IMR-90 (cell line): ENCODE data around the gene PPP3CA. TPM values are rescaled to one million over a fixed set of nuclear protein-coding genes. Genes with fewer than 3 reads are reported as not detected.
A peak's percentile ranks its signal among the peaks of the same experiment; 100 is the strongest.

Experiments
- ATAC-seq: fragments of 200-7000 bp; cut with Tn5 transposase; 2 replicates; pipeline ENCODE4 v1.9.1; 2020; ENCODE audit warnings: low read depth, mild to moderate bottlenecking, moderate library complexity
- BruUV-seq: library from RNA; stranded (reverse); fragments of 400-500 nt; replicated peaks from 2 replicates; lab custom pipeline; 2021; lab: Mats Ljungman, UMichigan
- CTCF ChIA-PET: fragments of 300-600 bp; formaldehyde crosslinking; extraction: SDS; loops from one replicate; lab custom pipeline; 2021; ENCODE audit warnings: antibody characterized with exemption; lab: Yijun Ruan, JAX
- POLR2A ChIA-PET: fragments of 300-600 bp; sonication (Branson Sonifier 250); formaldehyde crosslinking; loops from one replicate; lab custom pipeline; 2022; ENCODE audit warnings: antibody characterized with exemption; ENCODE audit not compliant: unreplicated experiment; lab: Charles Lee
- DNase-seq: peaks from one replicate; pipeline ENCODE4 v3.0.0; 2013
- H2AFZ ChIP-seq: replicated peaks from 2 replicates; pipeline ENCODE3; 2013; ENCODE audit warnings: low read length, mild to moderate bottlenecking; ENCODE audit not compliant: poor library complexity
- H2AK5ac ChIP-seq: 2 replicates; pipeline ENCODE4 v1.6.1; 2013; ENCODE audit warnings: low read depth, low read length, inconsistent platforms
- H2AK9ac ChIP-seq: replicated peaks from 2 replicates; pipeline ENCODE3; 2013; ENCODE audit warnings: mild to moderate bottlenecking, low read depth, low read length, moderate library complexity; ENCODE audit not compliant: poor library complexity
- H2BK120ac ChIP-seq: 2 replicates; pipeline ENCODE4 v1.6.1; 2013; ENCODE audit warnings: low read depth, low read length, inconsistent platforms
- H2BK15ac ChIP-seq: 3 replicates; pipeline ENCODE4 v1.6.1; 2013; ENCODE audit warnings: low read depth, low read length, inconsistent platforms
- H2BK20ac ChIP-seq: 2 replicates; pipeline ENCODE4 v1.6.1; 2013; ENCODE audit warnings: low read depth, mild to moderate bottlenecking, inconsistent platforms, low read length, moderate library complexity
- H2BK5ac ChIP-seq: 2 replicates; pipeline ENCODE4 v1.6.1; 2013; ENCODE audit warnings: mild to moderate bottlenecking, low read depth, low read length, inconsistent platforms; ENCODE audit not compliant: poor library complexity, severe bottlenecking
- H3K14ac ChIP-seq: replicated peaks from 2 replicates; pipeline ENCODE4 v1.6.1; 2013; ENCODE audit warnings: low read depth, low read length, inconsistent platforms
- H3K18ac ChIP-seq: 2 replicates; pipeline ENCODE4 v1.6.1; 2013; ENCODE audit warnings: low read depth, low read length, control low read depth
- H3K23ac ChIP-seq: 2 replicates; pipeline ENCODE4 v1.6.1; 2013; ENCODE audit warnings: low read depth, low read length, inconsistent platforms
- H3K27ac ChIP-seq: 2 replicates; pipeline ENCODE4 v1.5.1; 2013; ENCODE audit warnings: mild to moderate bottlenecking, control low read depth, low read length; ENCODE audit not compliant: insufficient read depth
- H3K27me3 ChIP-seq: 2 replicates; pipeline ENCODE4 v1.6.1; 2013; ENCODE audit warnings: low read length; ENCODE audit not compliant: control insufficient read depth, insufficient read depth
- H3K36me3 ChIP-seq: 2 replicates; pipeline ENCODE4 v1.6.1; 2013; ENCODE audit warnings: low read length, mixed read lengths; ENCODE audit not compliant: control insufficient read depth, insufficient read depth
- H3K4ac ChIP-seq: 2 replicates; pipeline ENCODE4 v1.6.1; 2013; ENCODE audit warnings: low read depth, low read length, inconsistent platforms
- H3K4me1 ChIP-seq: 2 replicates; pipeline ENCODE4 v1.6.1; 2013; ENCODE audit warnings: low read length, mixed read lengths; ENCODE audit not compliant: control insufficient read depth, insufficient read depth
- H3K4me2 ChIP-seq: 2 replicates; pipeline ENCODE4 v1.6.1; 2013; ENCODE audit warnings: low read depth, mild to moderate bottlenecking, control low read depth, low read length, moderate library complexity
- H3K4me3 ChIP-seq: 2 replicates; pipeline ENCODE4 v1.5.1; 2013; ENCODE audit warnings: low read depth, mild to moderate bottlenecking, control low read depth, low read length, moderate library complexity; ENCODE audit not compliant: insufficient read depth
- H3K56ac ChIP-seq: 2 replicates; pipeline ENCODE4 v1.6.1; 2013; ENCODE audit warnings: low read length, inconsistent platforms; ENCODE audit not compliant: insufficient read depth; ENCODE audit errors: extremely low read depth
- H3K79me1 ChIP-seq, 2 experiments: 2 replicates each; pipeline ENCODE4 v1.6.1; 2013; ENCODE audit warnings: low read length in 2 of 2, inconsistent platforms in 1 of 2, low read depth in 1 of 2
- H3K9ac ChIP-seq: 2 replicates; pipeline ENCODE4 v1.6.1; 2013; ENCODE audit warnings: low read depth, low read length, control low read depth
- H3K9me1 ChIP-seq: 2 replicates; pipeline ENCODE4 v1.6.1; 2013; ENCODE audit warnings: low read length, inconsistent platforms; ENCODE audit not compliant: insufficient read depth
- H3K9me3 ChIP-seq: 2 replicates; pipeline ENCODE4 v1.6.1; 2013; ENCODE audit warnings: low read length; ENCODE audit not compliant: control insufficient read depth, insufficient read depth
- H4K20me1 ChIP-seq: 2 replicates; pipeline ENCODE4 v1.6.1; 2013; ENCODE audit warnings: low read length, inconsistent platforms; ENCODE audit not compliant: insufficient read depth
- H4K5ac ChIP-seq: 2 replicates; pipeline ENCODE4 v1.6.1; 2013; ENCODE audit warnings: mild to moderate bottlenecking, low read depth, low read length, control low read depth
- H4K8ac ChIP-seq, 2 experiments: 2 replicates each; pipeline ENCODE4 v1.6.1; 2013; ENCODE audit warnings: low read depth in 2 of 2, low read length in 2 of 2, control low read depth in 1 of 2, inconsistent platforms in 1 of 2
- H4K91ac ChIP-seq: 2 replicates; pipeline ENCODE4 v1.6.1; 2013; ENCODE audit warnings: low read depth, low read length, inconsistent platforms; ENCODE audit not compliant: insufficient read depth
- BHLHE40 ChIP-seq: fragments of 150-350 bp; IDR thresholded peaks from 2 replicates; pipeline ENCODE4 v1.6.1; 2016; ENCODE audit warnings: mild to moderate bottlenecking, low read depth, low read length
- CEBPB ChIP-seq: IDR thresholded peaks from 2 replicates; pipeline ENCODE4 v1.6.1; 2012; ENCODE audit warnings: low read depth, low read length, improper control_type of control experiment
- MAFK ChIP-seq: IDR thresholded peaks from 2 replicates; pipeline ENCODE4 v1.6.1; 2012; ENCODE audit warnings: low read depth, low read length, improper control_type of control experiment
- MAZ ChIP-seq: IDR thresholded peaks from 2 replicates; pipeline ENCODE4 v1.6.1; 2012; ENCODE audit warnings: low read depth, mild to moderate bottlenecking, low read length, improper control_type of control experiment, moderate library complexity, borderline replicate concordance
- POLR2A ChIP-seq: IDR thresholded peaks from 2 replicates; pipeline ENCODE4 v1.6.1; 2012; ENCODE audit warnings: mild to moderate bottlenecking, low read depth, low read length
- RFX5 ChIP-seq: IDR thresholded peaks from 2 replicates; pipeline ENCODE4 v1.8.0; 2012; ENCODE audit warnings: low read depth, mild to moderate bottlenecking, low read length, moderate library complexity
- USF2 ChIP-seq: fragments of 150-350 bp; IDR thresholded peaks from 2 replicates; pipeline ENCODE4 v1.6.1; 2017; ENCODE audit warnings: mild to moderate bottlenecking, antibody characterized with exemption, low read length, low read depth
- WGBS, 2 experiments: methylation state at CpG; one replicate each; pipeline versions ENCODE4 v1.1.5 to v1.1.7; 2013; ENCODE audit warnings: missing lambda C conversion rate in 2 of 2; ENCODE audit not compliant: insufficient read length in 1 of 2; ENCODE audit errors: extremely low coverage in 2 of 2; 5-methylcytosine and 5-hydroxymethylcytosine counted together
- dilution Hi-C: fragments of 300-500 bp; cut with HindIII; formaldehyde crosslinking; loops from one replicate; pipeline ENCODE4 v1.14.3; 2018; ENCODE audit warnings: low sequenced_read_pairs; ENCODE audit not compliant: unreplicated experiment
- in situ Hi-C: fragments of 300-500 bp; cut with MboI; formaldehyde crosslinking; loops from 3 replicates; pipeline ENCODE4 v1.14.3; 2019; ENCODE audit warnings: low sequenced_read_pairs, inconsistent platforms, mixed read lengths
- intact Hi-C: fragments of 100-400 bp; cut with micrococcal nuclease; formaldehyde crosslinking; loops from 2 replicates; pipeline ENCODE4 v1.10.0; 2022
- polyA plus RNA-seq, 3 experiments: library from polyadenylated mRNA; depleted of rRNA; stranded (reverse); fragments of >200 nt; gene quantifications; 2 replicates each; pipeline ENCODE4 v1.2.3, GENCODE V29; 2012; ENCODE audit warnings: low replicate concordance in 1 of 3
- total RNA-seq: library from RNA; depleted of rRNA; stranded (reverse); fragments of >200 nt; gene quantifications from 2 replicates; pipeline ENCODE4 v1.2.3, GENCODE V29; 2012
- TF ChIP-seq, protein P1 (sequence below): conservative IDR thresholded peaks from 2 replicates; pipeline ENCODE4 v1.5.1; 2012; ENCODE audit warnings: mild to moderate bottlenecking, low read depth, low read length, improper control_type of control experiment

The PPP3CA gene
- total and polyA plus RNA-seq, 2 of the 4 experiments (the other 2 are of a cell fraction), result 14.5 to 48.6 TPM

GRCh38 chr4:101347557-101348366, 436 bp upstream of the PPP3CA start:
- Histone ChIP-seq H2BK20ac (no peak overlapping the region), H3K4ac (peak overlapping the region; percentile 88), H3K27ac (peak overlapping the region; percentile 95), H2BK120ac (peak overlapping the region; percentile 91), H2BK15ac (peak overlapping the region; percentile 91; the same call in 2 of the 3 replicates), H4K91ac (peak overlapping the region; percentile 73), H2AFZ (peak overlapping the region; percentile 98), H3K56ac (peak overlapping the region; percentile 87), H3K9me3 (no peaks in the 10 kb centered on the region), H3K14ac (peak overlapping the region; percentile 92), H4K5ac (peak overlapping the region; percentile 65), H3K4me2 (peak overlapping the region; percentile 85), H3K4me1 (peaks cover 8% of the 10 kb centered on the region), H2BK5ac (peak overlapping the region; percentile 91), H3K79me1 (peaks cover 7 to 39% of the 10 kb centered on the region in 2 experiments; a peak in 3 of 4 replicates), H2AK5ac (peak overlapping the region; percentile 7), H3K36me3 (no peaks in the 10 kb centered on the region), H3K9ac (peak overlapping the region; percentile 83), H3K4me3 (peak overlapping the region; percentile 94), H3K9me1 (peaks cover 11% of the 10 kb centered on the region; the same call in 1 of the 2 replicates), H3K23ac (peak overlapping the region; percentile 99), H4K20me1 (peaks cover 18% of the 10 kb centered on the region), H3K18ac (peak overlapping the region; percentile 43; the same call in 1 of the 2 replicates), H3K27me3 (no peaks in the 10 kb centered on the region), H2AK9ac (peak overlapping the region; percentile 98), H4K8ac (peak overlapping the region; percentile 11 to 86; a peak in 3 of 4 replicates)
- TF ChIP-seq BHLHE40 (peak; percentile 63; the same call in 1 of the 2 replicates), RFX5 (no peak), CEBPB (0 out of 2 replicates have a peak, but pooled peaks have one; percentile 10), POLR2A (peak; percentile 43; the same call in 1 of the 2 replicates), MAFK (no peak), MAZ (peak; percentile 86), USF2 (peak; percentile 68; the same call in 1 of the 2 replicates)
- TF ChIP-seq, protein P1, sequence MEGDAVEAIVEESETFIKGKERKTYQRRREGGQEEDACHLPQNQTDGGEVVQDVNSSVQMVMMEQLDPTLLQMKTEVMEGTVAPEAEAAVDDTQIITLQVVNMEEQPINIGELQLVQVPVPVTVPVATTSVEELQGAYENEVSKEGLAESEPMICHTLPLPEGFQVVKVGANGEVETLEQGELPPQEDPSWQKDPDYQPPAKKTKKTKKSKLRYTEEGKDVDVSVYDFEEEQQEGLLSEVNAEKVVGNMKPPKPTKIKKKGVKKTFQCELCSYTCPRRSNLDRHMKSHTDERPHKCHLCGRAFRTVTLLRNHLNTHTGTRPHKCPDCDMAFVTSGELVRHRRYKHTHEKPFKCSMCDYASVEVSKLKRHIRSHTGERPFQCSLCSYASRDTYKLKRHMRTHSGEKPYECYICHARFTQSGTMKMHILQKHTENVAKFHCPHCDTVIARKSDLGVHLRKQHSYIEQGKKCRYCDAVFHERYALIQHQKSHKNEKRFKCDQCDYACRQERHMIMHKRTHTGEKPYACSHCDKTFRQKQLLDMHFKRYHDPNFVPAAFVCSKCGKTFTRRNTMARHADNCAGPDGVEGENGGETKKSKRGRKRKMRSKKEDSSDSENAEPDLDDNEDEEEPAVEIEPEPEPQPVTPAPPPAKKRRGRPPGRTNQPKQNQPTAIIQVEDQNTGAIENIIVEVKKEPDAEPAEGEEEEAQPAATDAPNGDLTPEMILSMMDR, result 0 out of 2 replicates have a peak, but pooled peaks have one; percentile 3
- intact Hi-C loops (loop anchor here (1.0 to 10.0 kb wide), 8 partner anchors 71 to 1353 kb away; no protein-coding TSS in a partner anchor), in situ Hi-C loops (no loop called here), dilution Hi-C loops (no loop called here)
- CTCF ChIA-PET, result interaction anchor here (0.6 to 1.0 kb wide), 3 partner anchors 8 to 144 kb away, joined by 3 read pairs; no protein-coding TSS in a partner anchor
- POLR2A ChIA-PET, result interaction anchor here (0.6 to 1.4 kb wide), 3 partner anchors 11 to 138 kb away, joined by 3 to 14 read pairs (median 5); no protein-coding TSS in a partner anchor
- ATAC-seq (peak; percentile 90), DNase-seq (peak; percentile 95)
- 0% methylated on average over 2 of the region's 71 CpGs; no CpG with 5 or more reads in 1 of the 2 experiments for WGBS, 2 experiments
- BruUV-seq, result no TSS peak
